Vagina (tissue), 2 donors: ENCODE data around the gene RFLNA. TPM values are rescaled to one million over a fixed set of nuclear protein-coding genes. Genes with fewer than 3 reads are reported as not detected.

ENCODE experiments used
- DNase-seq, 2 donors: peaks; one replicate each; pipeline ENCODE4 v3.0.0-alpha.2; 2017; ENCODE audit errors: extremely low spot score in 2 of 2
- H3K27ac ChIP-seq: fragments of 200-600 bp; sonication (generic); one replicate; pipeline ENCODE4 v1.5.1; 2019
- H3K27me3 ChIP-seq: fragments of 200-600 bp; sonication (generic); one replicate; pipeline ENCODE4 v1.5.1; 2019
- H3K36me3 ChIP-seq, 2 donors: fragments of 200-600 bp; sonication (generic); one replicate each; pipeline ENCODE4 v1.5.1; 2017 to 2019
- H3K4me1 ChIP-seq: fragments of 200-600 bp; sonication (generic); one replicate; pipeline ENCODE4 v1.5.1; 2019
- H3K4me3 ChIP-seq, 2 donors: fragments of 200-600 bp; sonication (generic); 1 replicate in 1 of 2; 2 replicates in 1 of 2; pipeline ENCODE4 v1.5.1; 2016 to 2019
- H3K9me3 ChIP-seq: fragments of 200-600 bp; sonication (generic); one replicate; pipeline ENCODE4 v1.5.1; 2019
- POLR2A ChIP-seq, 2 donors: fragments of 450-650 bp; IDR thresholded peaks; one replicate each; pipeline ENCODE4 v1.6.1; 2017; ENCODE audit warnings: antibody characterized with exemption in 2 of 2, mild to moderate bottlenecking in 2 of 2, moderate library complexity in 2 of 2
- POLR2AphosphoS5 ChIP-seq, 2 donors: sonication (generic); formaldehyde crosslinking; IDR thresholded peaks; one replicate each; pipeline ENCODE4 v1.9.0; 2017; ENCODE audit warnings: antibody characterized with exemption in 2 of 2, mild to moderate bottlenecking in 2 of 2, low read depth in 1 of 2; ENCODE audit not compliant: insufficient read depth in 1 of 2
- intact Hi-C: fragments of 100-400 bp; cut with DNase I; formaldehyde crosslinking; loops from one replicate; pipeline ENCODE4 v1.15.1; 2023
- total RNA-seq: library from RNA; depleted of rRNA; stranded (reverse); fragments of >200 nt; gene quantifications from one replicate; pipeline ENCODE4 v1.2.3, GENCODE V29; 2016
- TF ChIP-seq, protein P1 (sequence below), 3 experiments: fragments of 450-650 bp in 2 of 3; fragments of 200-600 bp in 1 of 3; sonication (generic) in 1 of 3; IDR thresholded peaks; one replicate each; pipeline ENCODE4 v1.5.1; 2017 to 2019; ENCODE audit warnings: antibody characterized with exemption in 3 of 3, mild to moderate bottlenecking in 2 of 3, moderate library complexity in 2 of 3

Gene RFLNA
- total RNA-seq, 1 donor from 2014 or later: 1.7 TPM

DNA sequence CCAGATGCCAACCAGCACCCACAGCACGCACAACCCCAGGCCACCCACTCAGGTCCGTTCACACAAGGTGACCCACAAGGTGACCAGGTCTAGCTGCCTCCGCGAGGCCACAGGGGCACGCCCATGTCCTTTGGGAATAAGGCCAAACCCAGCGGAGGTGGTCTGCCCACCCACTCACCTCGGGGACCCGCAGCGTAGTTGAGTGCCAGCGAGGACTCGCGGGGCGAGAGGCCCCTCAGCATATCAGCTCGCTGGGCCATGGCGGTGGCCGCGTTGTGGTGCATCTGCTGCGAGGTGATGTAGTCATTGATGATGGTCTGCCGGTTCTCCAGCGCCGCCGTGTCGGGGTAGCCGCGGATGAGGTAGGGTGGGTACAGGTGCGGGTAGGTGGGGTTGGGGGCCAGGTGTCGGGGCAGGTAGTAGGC is 46.8 kb downstream of the RFLNA start:
- TF ChIP-seq POLR2AphosphoS5 (IDR thresholded peaks at IDR 0.05; ENCODE audit: insufficient read depth in 1 of 2, low read depth in 1 of 2) (peak in 1 of 2 donors; percentile 33), POLR2A (IDR thresholded peaks at IDR 0.05) (no peak)
- no peaks in the 10 kb centered on the region for H3K27me3 ChIP-seq
- no peaks in the 10 kb centered on the region for H3K4me1 ChIP-seq
- H3K27ac ChIP-seq: no peak overlapping the region
- intact Hi-C loops: loop anchor here (5.0 kb wide), 1 partner anchor 416 kb away; no protein-coding TSS in a partner anchor
- no peak overlapping the region for H3K4me3 ChIP-seq
- DNase-seq: no peak
- H3K9me3 ChIP-seq: no peaks in the 10 kb centered on the region
- H3K36me3 ChIP-seq: peaks cover 0 to 80% of the 10 kb centered on the region in 2 donors

DNA sequence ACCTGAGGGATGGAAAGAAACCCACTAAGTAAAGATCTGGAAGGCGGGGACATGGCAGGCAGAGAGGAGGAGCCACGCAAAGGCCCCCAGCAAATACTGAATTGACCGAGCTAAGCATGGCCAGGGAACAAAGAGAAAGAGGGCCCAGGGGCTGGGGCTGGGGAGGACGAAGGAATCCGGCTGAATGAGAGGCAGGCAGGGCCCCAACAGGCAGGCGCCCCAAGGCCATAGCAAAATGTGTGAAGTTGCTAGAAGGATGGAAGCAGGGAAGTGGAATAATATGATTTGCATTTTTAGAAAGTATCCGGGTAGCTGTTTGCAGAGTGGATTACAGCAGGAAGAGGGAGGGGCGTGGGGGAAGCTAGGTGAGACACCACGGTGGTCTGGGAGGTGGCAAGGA is 49.1 kb downstream of the RFLNA start:
- Histone ChIP-seq H3K4me1 (no peaks in the 10 kb centered on the region), H3K27ac (no peak overlapping the region), H3K9me3 (no peaks in the 10 kb centered on the region), H3K27me3 (no peaks in the 10 kb centered on the region), H3K36me3 (peaks cover 0 to 83% of the 10 kb centered on the region in 2 donors), H3K4me3 (no peak overlapping the region)
- no peak for TF ChIP-seq POLR2A (IDR thresholded peaks at IDR 0.05)
- no peak for TF ChIP-seq POLR2AphosphoS5 (IDR thresholded peaks at IDR 0.05; ENCODE audit: insufficient read depth in 1 of 2, low read depth in 1 of 2)
- TF ChIP-seq, protein P1, sequence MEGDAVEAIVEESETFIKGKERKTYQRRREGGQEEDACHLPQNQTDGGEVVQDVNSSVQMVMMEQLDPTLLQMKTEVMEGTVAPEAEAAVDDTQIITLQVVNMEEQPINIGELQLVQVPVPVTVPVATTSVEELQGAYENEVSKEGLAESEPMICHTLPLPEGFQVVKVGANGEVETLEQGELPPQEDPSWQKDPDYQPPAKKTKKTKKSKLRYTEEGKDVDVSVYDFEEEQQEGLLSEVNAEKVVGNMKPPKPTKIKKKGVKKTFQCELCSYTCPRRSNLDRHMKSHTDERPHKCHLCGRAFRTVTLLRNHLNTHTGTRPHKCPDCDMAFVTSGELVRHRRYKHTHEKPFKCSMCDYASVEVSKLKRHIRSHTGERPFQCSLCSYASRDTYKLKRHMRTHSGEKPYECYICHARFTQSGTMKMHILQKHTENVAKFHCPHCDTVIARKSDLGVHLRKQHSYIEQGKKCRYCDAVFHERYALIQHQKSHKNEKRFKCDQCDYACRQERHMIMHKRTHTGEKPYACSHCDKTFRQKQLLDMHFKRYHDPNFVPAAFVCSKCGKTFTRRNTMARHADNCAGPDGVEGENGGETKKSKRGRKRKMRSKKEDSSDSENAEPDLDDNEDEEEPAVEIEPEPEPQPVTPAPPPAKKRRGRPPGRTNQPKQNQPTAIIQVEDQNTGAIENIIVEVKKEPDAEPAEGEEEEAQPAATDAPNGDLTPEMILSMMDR (IDR thresholded peaks at IDR 0.05): no peak
- DNase-seq: no peak
- intact Hi-C loops: loop anchor here (5.0 kb wide), 1 partner anchor 413 kb away; no protein-coding TSS in a partner anchor

DNA sequence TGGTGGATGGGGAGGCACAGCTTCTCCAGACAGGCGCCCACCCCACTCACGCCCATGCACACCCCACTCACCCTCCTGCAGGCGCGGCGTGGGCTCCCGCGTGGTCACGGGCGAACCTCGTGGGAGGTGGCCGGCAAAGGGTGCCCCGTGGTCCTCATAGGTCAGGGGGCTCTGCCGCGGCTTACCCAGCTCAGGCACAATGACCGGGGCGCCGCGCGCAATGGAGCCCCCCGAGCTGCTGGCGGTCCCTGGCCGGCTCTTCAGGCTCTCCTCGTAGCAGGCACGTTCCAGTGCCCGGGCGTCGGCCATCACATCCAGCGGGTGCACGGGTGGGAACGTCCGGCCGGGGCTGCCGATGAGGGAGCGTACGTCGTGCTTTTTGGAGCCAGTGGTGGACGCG is 49.6 kb downstream of the RFLNA start:
- Histone ChIP-seq H3K4me3 (no peak overlapping the region), H3K27ac (no peak overlapping the region), H3K27me3 (no peaks in the 10 kb centered on the region), H3K36me3 (peaks cover 0 to 83% of the 10 kb centered on the region in 2 donors), H3K4me1 (no peaks in the 10 kb centered on the region), H3K9me3 (no peaks in the 10 kb centered on the region)
- DNase-seq: no peak
- TF ChIP-seq POLR2A (IDR thresholded peaks at IDR 0.05): no peak
- TF ChIP-seq, protein P1 (IDR thresholded peaks at IDR 0.05): no peak
- peak in 1 of 2 donors; percentile 31 for TF ChIP-seq POLR2AphosphoS5 (IDR thresholded peaks at IDR 0.05; ENCODE audit: insufficient read depth in 1 of 2, low read depth in 1 of 2)
- intact Hi-C loops: loop anchor here (5.0 kb wide), 1 partner anchor 413 kb away; no protein-coding TSS in a partner anchor

DNA sequence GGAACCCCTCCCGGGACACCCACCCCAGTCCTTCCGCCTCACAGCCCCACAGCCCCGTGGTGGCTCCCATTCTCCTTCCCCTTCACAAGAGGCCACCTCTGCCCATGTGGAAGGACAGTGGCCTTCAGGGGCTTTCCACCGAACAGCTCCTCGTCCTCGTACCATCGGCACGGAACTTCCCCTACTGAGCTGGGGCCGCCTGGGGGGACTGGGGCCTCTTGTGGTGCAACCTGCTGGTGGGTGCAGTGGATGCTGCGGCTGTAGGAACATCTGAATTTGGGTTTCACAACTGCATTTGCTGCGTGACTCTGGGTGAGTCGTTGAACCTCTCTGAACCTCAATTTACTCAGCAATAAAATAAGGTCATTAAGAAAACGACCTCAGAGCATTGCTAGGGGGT is 50.9 kb downstream of the RFLNA start:
- intact Hi-C loops: no loop called here

DNA sequence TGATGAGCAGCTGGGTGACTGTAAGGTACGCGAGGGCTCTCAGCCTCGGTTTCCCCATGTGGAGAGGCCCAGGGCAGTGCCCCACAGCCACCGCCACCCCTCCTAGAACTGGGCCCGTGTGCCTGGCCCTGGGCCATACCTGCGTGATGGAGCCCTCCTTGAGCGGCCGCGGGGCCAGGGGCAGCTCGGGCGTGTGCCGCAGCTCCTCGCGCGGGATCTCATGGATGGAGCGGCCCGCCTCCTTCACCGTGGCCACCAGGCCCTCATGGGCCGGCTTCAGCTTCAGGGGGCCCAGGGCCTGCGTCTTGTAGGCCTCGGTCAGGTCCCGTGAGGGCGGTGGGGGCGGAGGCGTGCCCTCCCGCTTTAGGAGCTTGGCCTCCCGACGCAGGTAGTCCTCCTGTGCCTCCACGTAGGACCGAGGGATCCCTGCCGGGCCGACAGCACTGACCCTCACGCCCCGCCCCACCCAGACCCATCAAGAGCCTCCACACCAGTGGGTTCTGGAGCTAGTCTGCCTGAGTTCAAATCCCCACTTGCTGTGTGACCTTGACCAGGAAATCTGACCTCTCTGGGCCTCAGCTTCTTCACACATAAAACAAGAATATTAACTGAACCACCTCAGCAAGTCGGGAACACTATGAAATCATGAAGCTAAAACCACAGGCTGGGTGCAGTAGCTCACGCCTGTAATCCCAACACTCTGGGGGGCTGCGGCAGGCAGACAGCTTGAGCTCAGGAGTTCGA is 51.7 kb downstream of the RFLNA start:
- Histone ChIP-seq H3K4me3 (no peak overlapping the region), H3K9me3 (no peaks in the 10 kb centered on the region), H3K27ac (no peak overlapping the region), H3K27me3 (no peaks in the 10 kb centered on the region), H3K4me1 (no peaks in the 10 kb centered on the region), H3K36me3 (peaks cover 0 to 85% of the 10 kb centered on the region in 2 donors)
- no peak for TF ChIP-seq POLR2AphosphoS5 (IDR thresholded peaks at IDR 0.05; ENCODE audit: insufficient read depth in 1 of 2, low read depth in 1 of 2)
- no peak for TF ChIP-seq POLR2A (IDR thresholded peaks at IDR 0.05)
- TF ChIP-seq, protein P1 (IDR thresholded peaks at IDR 0.05): no peak
- no peak for DNase-seq
- intact Hi-C loops: no loop called here

More for the DNA sequence above, 50.9 kb downstream of the RFLNA start:
- no peaks in the 10 kb centered on the region for H3K27me3 ChIP-seq
- TF ChIP-seq POLR2AphosphoS5 (IDR thresholded peaks at IDR 0.05; ENCODE audit: insufficient read depth in 1 of 2, low read depth in 1 of 2): no peak
- TF ChIP-seq POLR2A (IDR thresholded peaks at IDR 0.05): no peak
- TF ChIP-seq, protein P1 (IDR thresholded peaks at IDR 0.05): no peak
- peaks cover 0 to 84% of the 10 kb centered on the region in 2 donors for H3K36me3 ChIP-seq
- no peak overlapping the region for H3K27ac ChIP-seq
- H3K9me3 ChIP-seq: no peaks in the 10 kb centered on the region
- no peaks in the 10 kb centered on the region for H3K4me1 ChIP-seq
- no peak for DNase-seq
- no peak overlapping the region for H3K4me3 ChIP-seq
